GM23338 (cell line): ENCODE measurements around the gene DIAPH1.

Source experiments
- CREB1 ChIP-seq: fragments of 250-450 bp; sonication (Bioruptor Pico); IDR thresholded peaks from 2 replicates; pipeline ENCODE4 v1.5.0; 2020; ENCODE audit warnings: low read depth, mild to moderate bottlenecking, moderate library complexity
- EZH2 ChIP-seq: fragments of 200-600 bp; sonication (generic); IDR thresholded peaks from one replicate; pipeline ENCODE4 v1.8.0; 2017; ENCODE audit warnings: antibody characterized with exemption, mild to moderate bottlenecking, low read depth; ENCODE audit not compliant: unreplicated experiment
- EZH2phosphoT487 ChIP-seq: fragments of 200-600 bp; sonication (generic); IDR thresholded peaks from one replicate; pipeline ENCODE4 v1.8.1; 2018; ENCODE audit warnings: antibody characterized with exemption; ENCODE audit not compliant: unreplicated experiment
- JUNB ChIP-seq: IDR thresholded peaks from one replicate; pipeline ENCODE4 v1.6.1; 2016; ENCODE audit warnings: antibody characterized with exemption; ENCODE audit not compliant: unreplicated experiment
- NANOG ChIP-seq: IDR thresholded peaks from 2 replicates; pipeline ENCODE4 v1.6.1; 2016; ENCODE audit warnings: antibody characterized with exemption, borderline replicate concordance
- POLR2AphosphoS5 ChIP-seq: IDR thresholded peaks from 2 replicates; pipeline ENCODE4 v1.6.1; 2016; ENCODE audit warnings: antibody characterized with exemption, low read depth
- REST ChIP-seq: IDR thresholded peaks from one replicate; pipeline ENCODE4 v1.6.1; 2018; ENCODE audit warnings: antibody characterized with exemption; ENCODE audit not compliant: unreplicated experiment
- ZNF114 ChIP-seq: fragments of 250-450 bp; sonication (Bioruptor Pico); IDR thresholded peaks from 2 replicates; pipeline ENCODE4 v1.5.0; 2020; ENCODE audit warnings: mild to moderate bottlenecking, moderate library complexity
- ZNF331 ChIP-seq: fragments of 250-450 bp; sonication (Bioruptor Pico); IDR thresholded peaks from 2 replicates; pipeline ENCODE4 v1.5.0; 2020; ENCODE audit warnings: low read depth, mild to moderate bottlenecking, moderate library complexity
- TF ChIP-seq, protein P1 (sequence below), 2 experiments: fragments of 200-600 bp in 1 of 2; sonication (generic) in 1 of 2; conservative IDR thresholded peaks; 2 replicates each; pipeline versions ENCODE4 v1.5.1 to v1.6.1; 2016 to 2017; ENCODE audit warnings: antibody characterized with exemption in 2 of 2, low read depth in 2 of 2, mild to moderate bottlenecking in 2 of 2, moderate library complexity in 1 of 2

GRCh38 chr5:141617682-141618029 lies 1.1 kb downstream of the DIAPH1 start:
- TF ChIP-seq POLR2AphosphoS5 (no peak), NANOG (no peak), EZH2 (no peak), EZH2phosphoT487 (no peak), REST (no peak), ZNF331 (CRISPR knock-in tag) (no peak), CREB1 (CRISPR knock-in tag) (no peak), JUNB (no peak), ZNF114 (no peak)
- TF ChIP-seq, protein P1, sequence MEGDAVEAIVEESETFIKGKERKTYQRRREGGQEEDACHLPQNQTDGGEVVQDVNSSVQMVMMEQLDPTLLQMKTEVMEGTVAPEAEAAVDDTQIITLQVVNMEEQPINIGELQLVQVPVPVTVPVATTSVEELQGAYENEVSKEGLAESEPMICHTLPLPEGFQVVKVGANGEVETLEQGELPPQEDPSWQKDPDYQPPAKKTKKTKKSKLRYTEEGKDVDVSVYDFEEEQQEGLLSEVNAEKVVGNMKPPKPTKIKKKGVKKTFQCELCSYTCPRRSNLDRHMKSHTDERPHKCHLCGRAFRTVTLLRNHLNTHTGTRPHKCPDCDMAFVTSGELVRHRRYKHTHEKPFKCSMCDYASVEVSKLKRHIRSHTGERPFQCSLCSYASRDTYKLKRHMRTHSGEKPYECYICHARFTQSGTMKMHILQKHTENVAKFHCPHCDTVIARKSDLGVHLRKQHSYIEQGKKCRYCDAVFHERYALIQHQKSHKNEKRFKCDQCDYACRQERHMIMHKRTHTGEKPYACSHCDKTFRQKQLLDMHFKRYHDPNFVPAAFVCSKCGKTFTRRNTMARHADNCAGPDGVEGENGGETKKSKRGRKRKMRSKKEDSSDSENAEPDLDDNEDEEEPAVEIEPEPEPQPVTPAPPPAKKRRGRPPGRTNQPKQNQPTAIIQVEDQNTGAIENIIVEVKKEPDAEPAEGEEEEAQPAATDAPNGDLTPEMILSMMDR (conservative IDR thresholded peaks at IDR 0.05; ENCODE audit: low read depth in 2 of 2): no peak
